ENCODE results near the gene DOC2A. TPM values are rescaled to one million over a fixed set of nuclear protein-coding genes. Genes with fewer than 3 reads are reported as not detected.

Gene DOC2A
- total RNA-seq, 1 experiment from 2014 or later: not detected

GRCh38 chr16:29992344-29992967, 18.4 kb downstream of the DOC2A start:
- Histone ChIP-seq H3K36me3 (ENCODE audit: insufficient read depth, low read length) (peaks cover 5% of the 10 kb centered on the region), H3K9me2 (replicated peaks; ENCODE audit: insufficient read depth, low read length) (no peaks in the 10 kb centered on the region), H3K4me2 (ENCODE audit: low read depth, low read length, poor library complexity, severe bottlenecking) (no peak overlapping the region), H2AFZ (ENCODE audit: low read length) (no peak overlapping the region), H4K20me1 (ENCODE audit: insufficient read depth, low read depth, low read length) (no peaks in the 10 kb centered on the region), H3K27me3 (ENCODE audit: low read length) (no peaks in the 10 kb centered on the region), H3K9ac (ENCODE audit: low read length) (no peak overlapping the region), H3K79me2 (ENCODE audit: low read length) (peaks cover 13% of the 10 kb centered on the region), H3K9me3 (ENCODE audit: low read length) (no peaks in the 10 kb centered on the region), H3K4me1 (ENCODE audit: low read length) (peaks cover 34% of the 10 kb centered on the region), H3K27ac (ENCODE audit: low read length) (no peak overlapping the region), H3K4me3 (ENCODE audit: low read length) (no peak overlapping the region)
- DNase-seq: no peak

- Histone ChIP-seq H3K79me2 (ENCODE audit: low read length) (peaks cover 4% of the 10 kb centered on the region), H3K4me3 (ENCODE audit: low read length) (no peak overlapping the region), H3K9me2 (replicated peaks; ENCODE audit: insufficient read depth, low read length) (no peaks in the 10 kb centered on the region), H3K36me3 (ENCODE audit: insufficient read depth, low read length) (peaks cover 5% of the 10 kb centered on the region; the same call in 1 of the 2 replicates), H3K9me3 (ENCODE audit: low read length) (no peaks in the 10 kb centered on the region), H3K9ac (ENCODE audit: low read length) (no peak overlapping the region), H4K20me1 (ENCODE audit: insufficient read depth, low read depth, low read length) (no peaks in the 10 kb centered on the region), H3K4me2 (ENCODE audit: low read depth, low read length, poor library complexity, severe bottlenecking) (no peak overlapping the region), H3K27ac (ENCODE audit: low read length) (no peak overlapping the region), H3K27me3 (ENCODE audit: low read length) (no peaks in the 10 kb centered on the region), H2AFZ (ENCODE audit: low read length) (no peak overlapping the region), H3K4me1 (ENCODE audit: low read length) (peaks cover 26% of the 10 kb centered on the region)
- peak; percentile 38 for DNase-seq
Measured at GRCh38 chr16:29991571-29991904, 19.3 kb downstream of the DOC2A start.

GRCh38 chr16:29990883-29991570, 19.8 kb downstream of the DOC2A start:
- no peak overlapping the region for H3K4me3 ChIP-seq (ENCODE audit: low read length)
- no peaks in the 10 kb centered on the region for H3K79me2 ChIP-seq (ENCODE audit: low read length)
- no peaks in the 10 kb centered on the region for H4K20me1 ChIP-seq (ENCODE audit: insufficient read depth, low read depth, low read length)
- peaks cover 5% of the 10 kb centered on the region; the same call in 1 of the 2 replicates for H3K36me3 ChIP-seq (ENCODE audit: insufficient read depth, low read length)
- H3K9ac ChIP-seq (ENCODE audit: low read length): no peak overlapping the region
- peaks cover 26% of the 10 kb centered on the region for H3K4me1 ChIP-seq (ENCODE audit: low read length)
- H3K27ac ChIP-seq (ENCODE audit: low read length): no peak overlapping the region
- no peaks in the 10 kb centered on the region for H3K9me2 ChIP-seq (replicated peaks; ENCODE audit: insufficient read depth, low read length)
- no peak overlapping the region for H2AFZ ChIP-seq (ENCODE audit: low read length)
- no peak for DNase-seq
- no peaks in the 10 kb centered on the region for H3K27me3 ChIP-seq (ENCODE audit: low read length)
- H3K9me3 ChIP-seq (ENCODE audit: low read length): no peaks in the 10 kb centered on the region
- H3K4me2 ChIP-seq (ENCODE audit: low read depth, low read length, poor library complexity, severe bottlenecking): no peak overlapping the region

- no peak for DNase-seq
- Histone ChIP-seq H3K4me1 (ENCODE audit: low read length) (peaks cover 18% of the 10 kb centered on the region), H3K4me2 (ENCODE audit: low read depth, low read length, poor library complexity, severe bottlenecking) (no peak overlapping the region), H4K20me1 (ENCODE audit: insufficient read depth, low read depth, low read length) (no peaks in the 10 kb centered on the region), H2AFZ (ENCODE audit: low read length) (no peak overlapping the region), H3K27me3 (ENCODE audit: low read length) (no peaks in the 10 kb centered on the region), H3K36me3 (ENCODE audit: insufficient read depth, low read length) (peaks cover 5% of the 10 kb centered on the region; the same call in 1 of the 2 replicates), H3K9me2 (replicated peaks; ENCODE audit: insufficient read depth, low read length) (no peaks in the 10 kb centered on the region), H3K4me3 (ENCODE audit: low read length) (no peak overlapping the region), H3K79me2 (ENCODE audit: low read length) (no peaks in the 10 kb centered on the region), H3K9me3 (ENCODE audit: low read length) (no peaks in the 10 kb centered on the region), H3K9ac (ENCODE audit: low read length) (no peak overlapping the region), H3K27ac (ENCODE audit: low read length) (no peak overlapping the region)
Measured at GRCh38 chr16:29990034-29990433, 20.8 kb downstream of the DOC2A start.

- Histone ChIP-seq H3K36me3 (ENCODE audit: insufficient read depth, low read length) (peaks cover 9% of the 10 kb centered on the region), H4K20me1 (ENCODE audit: insufficient read depth, low read depth, low read length) (no peaks in the 10 kb centered on the region), H2AFZ (ENCODE audit: low read length) (no peak overlapping the region), H3K9ac (ENCODE audit: low read length) (no peak overlapping the region), H3K4me2 (ENCODE audit: low read depth, low read length, poor library complexity, severe bottlenecking) (no peak overlapping the region), H3K27ac (ENCODE audit: low read length) (no peak overlapping the region), H3K27me3 (ENCODE audit: low read length) (no peaks in the 10 kb centered on the region), H3K9me2 (replicated peaks; ENCODE audit: insufficient read depth, low read length) (no peaks in the 10 kb centered on the region), H3K4me1 (ENCODE audit: low read length) (peaks cover 10% of the 10 kb centered on the region), H3K9me3 (ENCODE audit: low read length) (no peaks in the 10 kb centered on the region), H3K4me3 (ENCODE audit: low read length) (no peak overlapping the region), H3K79me2 (ENCODE audit: low read length) (no peaks in the 10 kb centered on the region)
- DNase-seq: no peak
Measured at GRCh38 chr16:29989111-29989858, 21.5 kb downstream of the DOC2A start.

GRCh38 chr16:29988346-29989075, 22.3 kb downstream of the DOC2A start:
- Histone ChIP-seq H3K4me2 (ENCODE audit: low read depth, low read length, poor library complexity, severe bottlenecking) (no peak overlapping the region), H3K79me2 (ENCODE audit: low read length) (no peaks in the 10 kb centered on the region), H3K9ac (ENCODE audit: low read length) (no peak overlapping the region), H4K20me1 (ENCODE audit: insufficient read depth, low read depth, low read length) (no peaks in the 10 kb centered on the region), H3K27ac (ENCODE audit: low read length) (no peak overlapping the region), H3K9me3 (ENCODE audit: low read length) (no peaks in the 10 kb centered on the region), H3K27me3 (ENCODE audit: low read length) (no peaks in the 10 kb centered on the region), H3K9me2 (replicated peaks; ENCODE audit: insufficient read depth, low read length) (no peaks in the 10 kb centered on the region), H3K36me3 (ENCODE audit: insufficient read depth, low read length) (peaks cover 13% of the 10 kb centered on the region), H3K4me1 (ENCODE audit: low read length) (peaks cover 3% of the 10 kb centered on the region), H2AFZ (ENCODE audit: low read length) (no peak overlapping the region), H3K4me3 (ENCODE audit: low read length) (no peak overlapping the region)
- peak; percentile 17 for DNase-seq

GRCh38 chr16:29987371-29988085, 23.3 kb downstream of the DOC2A start:
- Histone ChIP-seq H3K4me1 (ENCODE audit: low read length) (no peaks in the 10 kb centered on the region), H3K4me3 (ENCODE audit: low read length) (no peak overlapping the region), H3K36me3 (ENCODE audit: insufficient read depth, low read length) (peaks cover 13% of the 10 kb centered on the region), H2AFZ (ENCODE audit: low read length) (no peak overlapping the region), H3K4me2 (ENCODE audit: low read depth, low read length, poor library complexity, severe bottlenecking) (no peak overlapping the region), H3K9me2 (replicated peaks; ENCODE audit: insufficient read depth, low read length) (no peaks in the 10 kb centered on the region), H3K9ac (ENCODE audit: low read length) (no peak overlapping the region), H3K9me3 (ENCODE audit: low read length) (no peaks in the 10 kb centered on the region), H3K27me3 (ENCODE audit: low read length) (no peaks in the 10 kb centered on the region), H4K20me1 (ENCODE audit: insufficient read depth, low read depth, low read length) (no peaks in the 10 kb centered on the region), H3K79me2 (ENCODE audit: low read length) (no peaks in the 10 kb centered on the region), H3K27ac (ENCODE audit: low read length) (no peak overlapping the region)
- peak; percentile 14 for DNase-seq

Measured in Karpas-422 (cell line).